22Rv1 (cell line): ENCODE measurements around the gene SLC39A11.

Source experiments
- ZFX ChIP-seq: fragments of 450-650 bp; IDR thresholded peaks from 2 replicates; pipeline ENCODE4 v1.6.1; 2017; ENCODE audit warnings: antibody characterized with exemption, borderline replicate concordance
- TF ChIP-seq, protein P1 (sequence below): fragments of 450-650 bp; IDR thresholded peaks from 2 replicates; pipeline ENCODE4 v1.5.1; 2017; ENCODE audit warnings: mild to moderate bottlenecking

DNA sequence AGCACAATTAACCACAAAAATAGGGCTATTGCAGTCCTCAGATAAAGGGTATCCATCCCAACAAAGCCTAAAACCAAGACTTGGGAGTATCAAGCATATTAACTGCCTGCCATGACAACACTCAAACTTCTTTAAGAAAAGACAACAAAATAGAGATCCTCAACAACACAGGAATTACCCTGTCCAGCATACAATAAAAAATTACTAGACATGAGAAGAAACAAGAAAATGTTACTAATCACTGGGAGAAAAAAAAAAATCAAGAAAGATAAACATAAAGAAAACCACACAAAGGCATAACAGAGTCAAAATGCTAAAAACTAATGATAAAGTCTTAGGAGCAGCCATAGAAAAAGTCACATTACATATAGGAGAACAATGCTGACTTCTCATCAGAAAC is 73.9 kb downstream of the SLC39A11 start:
- TF ChIP-seq, protein P1, sequence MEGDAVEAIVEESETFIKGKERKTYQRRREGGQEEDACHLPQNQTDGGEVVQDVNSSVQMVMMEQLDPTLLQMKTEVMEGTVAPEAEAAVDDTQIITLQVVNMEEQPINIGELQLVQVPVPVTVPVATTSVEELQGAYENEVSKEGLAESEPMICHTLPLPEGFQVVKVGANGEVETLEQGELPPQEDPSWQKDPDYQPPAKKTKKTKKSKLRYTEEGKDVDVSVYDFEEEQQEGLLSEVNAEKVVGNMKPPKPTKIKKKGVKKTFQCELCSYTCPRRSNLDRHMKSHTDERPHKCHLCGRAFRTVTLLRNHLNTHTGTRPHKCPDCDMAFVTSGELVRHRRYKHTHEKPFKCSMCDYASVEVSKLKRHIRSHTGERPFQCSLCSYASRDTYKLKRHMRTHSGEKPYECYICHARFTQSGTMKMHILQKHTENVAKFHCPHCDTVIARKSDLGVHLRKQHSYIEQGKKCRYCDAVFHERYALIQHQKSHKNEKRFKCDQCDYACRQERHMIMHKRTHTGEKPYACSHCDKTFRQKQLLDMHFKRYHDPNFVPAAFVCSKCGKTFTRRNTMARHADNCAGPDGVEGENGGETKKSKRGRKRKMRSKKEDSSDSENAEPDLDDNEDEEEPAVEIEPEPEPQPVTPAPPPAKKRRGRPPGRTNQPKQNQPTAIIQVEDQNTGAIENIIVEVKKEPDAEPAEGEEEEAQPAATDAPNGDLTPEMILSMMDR = no peak
- no peak for TF ChIP-seq ZFX
